ENCODE measurements around the gene PRRT1B. TPM values are rescaled to one million over a fixed set of nuclear protein-coding genes. Genes with fewer than 3 reads are reported as not detected.

PRRT1B gene
- total RNA-seq, 1 experiment from 2014 or later, result not detected

GRCh38 chr9:131523451-131524435 is 21.6 kb upstream of the PRRT1B start:
- no peaks in the 10 kb centered on the region for H3K9me3 ChIP-seq (ENCODE audit: low read depth, low read length, poor library complexity, severe bottlenecking)
- TF ChIP-seq EZH2 (IDR thresholded peaks at IDR 0.05; ENCODE audit: borderline replicate concordance, low read depth, low read length, poor library complexity, severe bottlenecking), result no peak
- no peak for TF ChIP-seq CTCF (conservative IDR thresholded peaks at IDR 0.05; ENCODE audit: low read depth, low read length)
- intact Hi-C loops (cut with micrococcal nuclease; ENCODE audit: unreplicated experiment), result no loop called here
- H3K27me3 ChIP-seq (replicated peaks; ENCODE audit: insufficient read depth, low read depth, low read length, poor library complexity), result no peaks in the 10 kb centered on the region
- peaks cover 85% of the 10 kb centered on the region for H3K36me3 ChIP-seq (ENCODE audit: insufficient read depth, low read length, poor library complexity, severe bottlenecking)
- H3K4me3 ChIP-seq (ENCODE audit: low read depth, low read length, poor library complexity, severe bottlenecking), result no peak overlapping the region
- ChIA-PET CTCF (no interaction called here), POLR2A (ENCODE audit: low non-redundant PET) (no interaction called here)
- H3K27ac ChIP-seq (ENCODE audit: low read depth, low read length, poor library complexity, severe bottlenecking), result no peak overlapping the region
- H3K4me1 ChIP-seq (ENCODE audit: insufficient read depth, low read length, poor library complexity, severe bottlenecking), result no peaks in the 10 kb centered on the region
- DNase-seq (ENCODE audit: low spot score), result no peak
- no TSS peak for BruUV-seq (replicated peaks)

GRCh38 chr9:131524665-131525315 is 20.5 kb upstream of the PRRT1B start:
- intact Hi-C loops (cut with micrococcal nuclease; ENCODE audit: unreplicated experiment), result no loop called here
- POLR2A ChIA-PET (ENCODE audit: low non-redundant PET), result no interaction called here

More at GRCh38 chr9:131524665-131525315, 20.5 kb upstream of the PRRT1B start:
- H3K4me1 ChIP-seq (ENCODE audit: insufficient read depth, low read length, poor library complexity, severe bottlenecking), result no peaks in the 10 kb centered on the region
- no peaks in the 10 kb centered on the region for H3K27me3 ChIP-seq (replicated peaks; ENCODE audit: insufficient read depth, low read depth, low read length, poor library complexity)
- BruUV-seq (replicated peaks), result no TSS peak
- TF ChIP-seq EZH2 (IDR thresholded peaks at IDR 0.05; ENCODE audit: borderline replicate concordance, low read depth, low read length, poor library complexity, severe bottlenecking) (no peak), CTCF (conservative IDR thresholded peaks at IDR 0.05; ENCODE audit: low read depth, low read length) (no peak)
- H3K4me3 ChIP-seq (ENCODE audit: low read depth, low read length, poor library complexity, severe bottlenecking), result no peak overlapping the region
- H3K36me3 ChIP-seq (ENCODE audit: insufficient read depth, low read length, poor library complexity, severe bottlenecking), result peaks cover 84% of the 10 kb centered on the region
- no peaks in the 10 kb centered on the region for H3K9me3 ChIP-seq (ENCODE audit: low read depth, low read length, poor library complexity, severe bottlenecking)
- DNase-seq (ENCODE audit: low spot score), result no peak
- H3K27ac ChIP-seq (ENCODE audit: low read depth, low read length, poor library complexity, severe bottlenecking), result no peak overlapping the region
- CTCF ChIA-PET, result no interaction called here
